ENCODE data around the gene PROC. TPM values are rescaled to one million over a fixed set of nuclear protein-coding genes. Genes with fewer than 3 reads are reported as not detected.

Gene PROC
- total RNA-seq, 1 donor from 2014 or later, result 1.0 TPM

- Histone ChIP-seq H4K20me1 (ENCODE audit: insufficient read depth, low read length) (no peaks in the 10 kb centered on the region), H3K9ac (ENCODE audit: low read length) (peak overlapping the region; percentile 20), H3K27ac (ENCODE audit: low read depth, low read length) (no peak overlapping the region), H3K9me3 (ENCODE audit: insufficient read depth, low read depth, low read length) (no peaks in the 10 kb centered on the region), H2AFZ (ENCODE audit: low read depth, low read length) (no peak overlapping the region), H3K4me3 (ENCODE audit: insufficient read depth, low read depth, low read length) (no peak overlapping the region), H3K4me1 (ENCODE audit: insufficient read depth, low read length) (peaks cover 29% of the 10 kb centered on the region), H3K36me3 (ENCODE audit: insufficient read depth, low read length) (no peaks in the 10 kb centered on the region), H3K79me2 (ENCODE audit: insufficient read depth, low read length) (no peaks in the 10 kb centered on the region), H3K27me3 (ENCODE audit: insufficient read depth, low read length) (no peaks in the 10 kb centered on the region), H3K4me2 (ENCODE audit: low read length) (peak overlapping the region; percentile 5)
- no peak for TF ChIP-seq CTCF (IDR thresholded peaks at IDR 0.05; ENCODE audit: insufficient read depth, low read depth, low read length)
- TF ChIP-seq EZH2 (IDR thresholded peaks at IDR 0.05; ENCODE audit: insufficient read depth, low read length), result no peak
- Mint-ChIP-seq H3K27me3 (ENCODE audit: low read depth, unreplicated experiment) (no peaks in the 10 kb centered on the region), H3K4me1 (ENCODE audit: low read depth, unreplicated experiment) (peaks cover 42% of the 10 kb centered on the region), H3K9me3 (ENCODE audit: unreplicated experiment) (peaks cover 2% of the 10 kb centered on the region), H3K36me3 (ENCODE audit: low read depth, unreplicated experiment) (no peaks in the 10 kb centered on the region), H3K27ac (ENCODE audit: unreplicated experiment) (peak overlapping the region; percentile 29), H3K4me3 (ENCODE audit: unreplicated experiment) (no peak overlapping the region)
- DNase-seq (ENCODE audit: low read depth) (no peak), FAIRE-seq (no peak)
These were observed 16.2 kb upstream of the PROC start for GRCh38 chr2:127401757-127402695.

- no peak for DNase-seq (ENCODE audit: low read depth)
- Histone ChIP-seq H3K9ac (ENCODE audit: low read length) (no peak overlapping the region), H3K4me1 (ENCODE audit: insufficient read depth, low read length) (peaks cover 27% of the 10 kb centered on the region), H3K4me3 (ENCODE audit: insufficient read depth, low read depth, low read length) (no peak overlapping the region), H2AFZ (ENCODE audit: low read depth, low read length) (no peak overlapping the region), H3K79me2 (ENCODE audit: insufficient read depth, low read length) (no peaks in the 10 kb centered on the region), H3K27ac (ENCODE audit: low read depth, low read length) (no peak overlapping the region), H4K20me1 (ENCODE audit: insufficient read depth, low read length) (no peaks in the 10 kb centered on the region), H3K9me3 (ENCODE audit: insufficient read depth, low read depth, low read length) (no peaks in the 10 kb centered on the region), H3K27me3 (ENCODE audit: insufficient read depth, low read length) (no peaks in the 10 kb centered on the region), H3K36me3 (ENCODE audit: insufficient read depth, low read length) (no peaks in the 10 kb centered on the region), H3K4me2 (ENCODE audit: low read length) (no peak overlapping the region)
- Mint-ChIP-seq H3K36me3 (ENCODE audit: low read depth, unreplicated experiment) (no peaks in the 10 kb centered on the region), H3K4me3 (ENCODE audit: unreplicated experiment) (no peak overlapping the region), H3K9me3 (ENCODE audit: unreplicated experiment) (no peaks in the 10 kb centered on the region), H3K27me3 (ENCODE audit: low read depth, unreplicated experiment) (no peaks in the 10 kb centered on the region), H3K27ac (ENCODE audit: unreplicated experiment) (no peak overlapping the region), H3K4me1 (ENCODE audit: low read depth, unreplicated experiment) (peaks cover 39% of the 10 kb centered on the region)
- no peak for FAIRE-seq
- TF ChIP-seq EZH2 (IDR thresholded peaks at IDR 0.05; ENCODE audit: insufficient read depth, low read length) (no peak), CTCF (IDR thresholded peaks at IDR 0.05; ENCODE audit: insufficient read depth, low read depth, low read length) (no peak)
These were observed 14.8 kb upstream of the PROC start for GRCh38 chr2:127403460-127403859.

Data from astrocyte (in vitro differentiated cells and primary cell).